ENCODE measurements around the gene ADH1B. TPM values are rescaled to one million over a fixed set of nuclear protein-coding genes. Genes with fewer than 3 reads are reported as not detected.

The ADH1B gene
- total and polyA plus RNA-seq, 9 of the 15 experiments (the other 6 are each of a cell fraction or from before 2014, with no cell fraction given) = 0.71 TPM; not detected in 8

DNA sequence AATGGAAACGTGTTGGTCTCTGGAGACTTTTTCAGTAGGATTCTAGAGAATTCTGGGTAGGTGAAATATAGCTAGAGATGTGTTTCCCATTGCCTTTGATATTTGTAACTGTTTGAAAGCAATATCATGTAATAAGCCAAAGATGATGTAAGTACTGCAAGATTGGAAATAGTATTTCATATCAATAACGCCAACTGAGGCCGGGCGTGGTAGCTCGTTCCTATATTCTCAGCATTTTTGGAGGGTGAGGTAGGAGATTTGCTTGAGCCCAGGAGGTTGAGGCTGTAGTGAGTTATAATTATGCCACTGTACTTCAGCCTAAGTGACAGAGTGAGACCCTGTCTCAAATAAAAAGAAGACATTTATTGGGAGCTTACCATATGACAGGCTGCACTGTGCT is 39.9 kb downstream of the ADH1B start:
- Histone ChIP-seq H3K9me3 (replicated peaks; ENCODE audit: control insufficient read depth, insufficient read depth, low read depth, low read length) (no peaks in the 10 kb centered on the region), H3K9me1 (ENCODE audit: control insufficient read depth, insufficient read depth, low read length) (no peaks in the 10 kb centered on the region), H3K27ac (ENCODE audit: extremely low read depth, low read depth, low read length) (no peak overlapping the region), H3K4me2 (ENCODE audit: insufficient read depth, low read length) (no peak overlapping the region), H3K79me2 (ENCODE audit: control insufficient read depth, insufficient read depth, low read length) (no peaks in the 10 kb centered on the region), H3K36me3 (ENCODE audit: control insufficient read depth, insufficient read depth, low read length) (no peaks in the 10 kb centered on the region), H4K20me1 (replicated peaks; ENCODE audit: control insufficient read depth, insufficient read depth, low read length) (no peaks in the 10 kb centered on the region), H3K27me3 (ENCODE audit: control insufficient read depth in 2 of 2, insufficient read depth in 2 of 2, low read length in 2 of 2) (no peaks in the 10 kb centered on the region), H2AFZ (ENCODE audit: low read depth, low read length) (no peak overlapping the region), H3K9ac (ENCODE audit: insufficient read depth in 1 of 2, low read depth in 2 of 2, low read length in 2 of 2) (no peak overlapping the region), H3K4me1 (replicated peaks in 1 of 2; ENCODE audit: control insufficient read depth in 2 of 2, insufficient read depth in 2 of 2, low read length in 2 of 2) (no peaks in the 10 kb centered on the region), H3K4me3 (no peak overlapping the region)
- TF ChIP-seq PHF8 (IDR thresholded peaks at IDR 0.05; ENCODE audit: borderline replicate concordance, low read length) (no peak), STAG1 (CRISPR knock-in tag; IDR thresholded peaks at IDR 0.05; ENCODE audit: borderline replicate concordance) (no peak), TOE1 (IDR thresholded peaks at IDR 0.05; ENCODE audit: borderline replicate concordance) (no peak), TOE1 (CRISPR knock-in tag; IDR thresholded peaks at IDR 0.05; ENCODE audit: borderline replicate concordance, low read depth) (no peak), BACH1 (tag; IDR thresholded peaks at IDR 0.05) (no peak), RBM22 (IDR thresholded peaks at IDR 0.05; ENCODE audit: low read depth, low read length, poor library complexity, severe bottlenecking) (no peak), ETV1 (tag; conservative IDR thresholded peaks at IDR 0.05; ENCODE audit: low read depth) (no peak), STAT5A (IDR thresholded peaks at IDR 0.05; ENCODE audit: borderline replicate concordance, low read length) (no peak), KDM1A (IDR thresholded peaks at IDR 0.05) (no peak)
- TF ChIP-seq, protein P1, sequence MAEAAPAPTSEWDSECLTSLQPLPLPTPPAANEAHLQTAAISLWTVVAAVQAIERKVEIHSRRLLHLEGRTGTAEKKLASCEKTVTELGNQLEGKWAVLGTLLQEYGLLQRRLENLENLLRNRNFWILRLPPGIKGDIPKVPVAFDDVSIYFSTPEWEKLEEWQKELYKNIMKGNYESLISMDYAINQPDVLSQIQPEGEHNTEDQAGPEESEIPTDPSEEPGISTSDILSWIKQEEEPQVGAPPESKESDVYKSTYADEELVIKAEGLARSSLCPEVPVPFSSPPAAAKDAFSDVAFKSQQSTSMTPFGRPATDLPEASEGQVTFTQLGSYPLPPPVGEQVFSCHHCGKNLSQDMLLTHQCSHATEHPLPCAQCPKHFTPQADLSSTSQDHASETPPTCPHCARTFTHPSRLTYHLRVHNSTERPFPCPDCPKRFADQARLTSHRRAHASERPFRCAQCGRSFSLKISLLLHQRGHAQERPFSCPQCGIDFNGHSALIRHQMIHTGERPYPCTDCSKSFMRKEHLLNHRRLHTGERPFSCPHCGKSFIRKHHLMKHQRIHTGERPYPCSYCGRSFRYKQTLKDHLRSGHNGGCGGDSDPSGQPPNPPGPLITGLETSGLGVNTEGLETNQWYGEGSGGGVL (CRISPR knock-in tag; IDR thresholded peaks at IDR 0.05) = no peak
- CTCF ChIA-PET (ENCODE audit: low intra/inter-chr PET ratio) = no interaction called here
- no peak for DNase-seq (ENCODE audit: extremely low read depth in 1 of 4, low spot score in 3 of 4)
- ATAC-seq = no peak
- intact Hi-C loops (cut with micrococcal nuclease) = no loop called here
- 0% methylated on average over 5 of the region's 5 CpGs for WGBS (ENCODE audit: insufficient coverage, low coverage, missing lambda C conversion rate)
- FAIRE-seq = no peak
- POLR2A ChIA-PET = no interaction called here
- BruUV-seq (replicated peaks) = no TSS peak
- in situ Hi-C loops (cut with MboI) = no loop called here

Measured in K562 (cell line).